GM19324 (cell line): ENCODE results near the gene UBAP2L.

Source experiments
- ATAC-seq: cut with Tn5 transposase; IDR thresholded peaks from one replicate; pipeline ENCODE4 v1.9.1; 2021; ENCODE audit warnings: mild to moderate bottlenecking, moderate library complexity; ENCODE audit not compliant: unreplicated experiment, low FRiP score

Gene UBAP2L, protein sequence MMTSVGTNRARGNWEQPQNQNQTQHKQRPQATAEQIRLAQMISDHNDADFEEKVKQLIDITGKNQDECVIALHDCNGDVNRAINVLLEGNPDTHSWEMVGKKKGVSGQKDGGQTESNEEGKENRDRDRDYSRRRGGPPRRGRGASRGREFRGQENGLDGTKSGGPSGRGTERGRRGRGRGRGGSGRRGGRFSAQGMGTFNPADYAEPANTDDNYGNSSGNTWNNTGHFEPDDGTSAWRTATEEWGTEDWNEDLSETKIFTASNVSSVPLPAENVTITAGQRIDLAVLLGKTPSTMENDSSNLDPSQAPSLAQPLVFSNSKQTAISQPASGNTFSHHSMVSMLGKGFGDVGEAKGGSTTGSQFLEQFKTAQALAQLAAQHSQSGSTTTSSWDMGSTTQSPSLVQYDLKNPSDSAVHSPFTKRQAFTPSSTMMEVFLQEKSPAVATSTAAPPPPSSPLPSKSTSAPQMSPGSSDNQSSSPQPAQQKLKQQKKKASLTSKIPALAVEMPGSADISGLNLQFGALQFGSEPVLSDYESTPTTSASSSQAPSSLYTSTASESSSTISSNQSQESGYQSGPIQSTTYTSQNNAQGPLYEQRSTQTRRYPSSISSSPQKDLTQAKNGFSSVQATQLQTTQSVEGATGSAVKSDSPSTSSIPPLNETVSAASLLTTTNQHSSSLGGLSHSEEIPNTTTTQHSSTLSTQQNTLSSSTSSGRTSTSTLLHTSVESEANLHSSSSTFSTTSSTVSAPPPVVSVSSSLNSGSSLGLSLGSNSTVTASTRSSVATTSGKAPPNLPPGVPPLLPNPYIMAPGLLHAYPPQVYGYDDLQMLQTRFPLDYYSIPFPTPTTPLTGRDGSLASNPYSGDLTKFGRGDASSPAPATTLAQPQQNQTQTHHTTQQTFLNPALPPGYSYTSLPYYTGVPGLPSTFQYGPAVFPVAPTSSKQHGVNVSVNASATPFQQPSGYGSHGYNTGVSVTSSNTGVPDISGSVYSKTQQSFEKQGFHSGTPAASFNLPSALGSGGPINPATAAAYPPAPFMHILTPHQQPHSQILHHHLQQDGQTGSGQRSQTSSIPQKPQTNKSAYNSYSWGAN

DNA sequence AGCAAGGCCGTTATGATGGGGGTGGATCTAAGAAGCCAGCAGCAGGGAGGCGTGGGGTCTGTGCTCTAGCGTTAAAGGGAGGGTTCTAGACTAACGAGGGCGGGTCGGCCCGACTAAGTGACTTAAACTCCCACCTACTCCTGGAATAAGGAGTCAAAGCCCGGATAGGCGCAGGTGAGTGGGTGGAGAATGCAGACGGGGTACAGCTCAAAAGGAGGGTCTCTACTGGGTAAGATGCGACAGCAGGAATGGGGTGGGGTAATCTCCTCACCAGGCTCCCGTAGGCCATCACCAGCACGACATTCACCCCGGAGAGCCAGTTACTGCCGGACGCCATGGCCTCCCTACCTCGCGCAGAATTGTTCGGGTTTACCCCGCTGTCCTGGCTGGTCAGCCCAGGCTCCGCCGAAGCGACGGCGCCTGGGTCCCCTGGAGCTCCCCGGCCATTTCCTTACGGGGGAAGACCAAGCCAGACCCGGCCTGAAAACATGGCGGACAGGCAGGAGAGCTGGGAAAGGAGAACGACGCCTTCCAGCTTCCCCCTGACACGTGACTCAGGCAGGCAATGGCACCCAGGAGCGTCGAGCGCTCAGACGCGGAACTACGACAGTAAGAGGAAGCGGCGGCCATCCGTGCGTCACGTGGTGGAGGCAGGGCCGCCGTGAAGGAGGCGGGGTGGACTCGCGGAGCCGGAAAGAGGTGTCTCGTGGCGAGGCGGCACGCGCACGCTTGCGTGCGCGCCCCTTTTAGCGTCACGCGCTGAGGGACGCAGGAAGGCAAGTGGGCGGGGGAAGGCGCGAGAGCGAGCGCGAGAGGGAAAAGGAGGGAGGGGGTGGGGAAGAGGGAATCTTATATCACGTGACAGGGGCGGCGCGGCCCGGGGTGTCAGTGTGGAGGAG, at the start of gene UBAP2L:
UBAP2L (plus strand) TSS at position 885 of the 899 bp plus-strand sequence. CDS start 4,169 bp downstream, outside the sequence.
- ATAC-seq = peak; percentile 96

DNA sequence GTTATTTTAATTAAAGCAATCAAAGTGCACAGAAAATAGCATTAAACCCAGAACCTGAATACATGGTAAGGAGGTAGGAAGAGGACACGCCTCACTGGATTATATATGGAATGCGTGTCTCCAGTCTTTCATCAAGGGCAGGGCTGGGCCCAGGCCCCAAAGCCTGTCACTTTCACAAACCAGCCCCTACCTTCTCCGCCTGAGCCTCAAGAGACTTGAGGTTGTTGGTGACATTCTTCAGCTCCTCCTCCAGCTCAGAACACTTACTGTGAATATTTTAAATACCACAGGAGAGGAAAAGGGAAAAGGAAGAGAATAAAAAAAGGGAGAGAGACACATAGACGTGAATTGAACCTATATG, 49.6 kb upstream of the UBAP2L start:
- ATAC-seq = no peak

DNA sequence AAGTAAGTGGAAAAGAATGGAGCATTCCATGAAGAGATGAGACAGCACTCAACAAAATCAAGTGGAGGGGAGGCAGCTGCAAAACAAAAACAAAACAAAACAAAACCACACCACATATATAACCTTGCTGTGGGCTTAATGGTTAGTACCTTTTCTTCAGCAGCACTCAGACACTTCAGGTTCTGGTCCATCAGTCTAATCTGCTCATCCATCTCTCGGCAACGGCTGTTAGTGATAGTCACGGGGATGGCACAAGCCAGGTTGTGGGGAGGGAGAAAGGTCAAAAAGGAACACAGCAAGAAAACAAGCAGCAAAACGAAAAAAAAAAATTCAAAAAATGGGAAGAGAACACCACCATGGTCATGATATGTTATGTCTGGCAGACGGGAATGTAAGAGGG, 48.9 kb upstream of the UBAP2L start:
- no peak for ATAC-seq

DNA sequence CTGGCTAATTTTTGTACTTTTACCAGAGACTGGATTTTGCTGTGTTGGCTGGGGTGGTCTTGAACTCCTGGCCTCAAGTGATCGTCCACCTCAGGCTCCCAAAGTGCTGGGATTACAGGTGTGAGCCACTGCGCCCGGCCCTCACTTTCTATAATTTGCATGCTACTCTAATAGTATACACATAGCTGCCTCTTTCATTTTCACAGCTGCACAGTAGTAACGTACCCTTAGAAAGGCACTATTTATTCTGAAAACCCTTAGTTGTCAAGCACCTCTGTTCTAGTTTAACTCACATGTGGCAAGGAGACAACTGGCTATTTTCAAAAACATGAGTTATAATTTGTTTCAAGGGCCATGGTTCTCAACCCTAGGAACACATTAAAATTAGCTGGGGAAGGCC, 46.1 kb upstream of the UBAP2L start:
- peak; percentile 67 for ATAC-seq

DNA sequence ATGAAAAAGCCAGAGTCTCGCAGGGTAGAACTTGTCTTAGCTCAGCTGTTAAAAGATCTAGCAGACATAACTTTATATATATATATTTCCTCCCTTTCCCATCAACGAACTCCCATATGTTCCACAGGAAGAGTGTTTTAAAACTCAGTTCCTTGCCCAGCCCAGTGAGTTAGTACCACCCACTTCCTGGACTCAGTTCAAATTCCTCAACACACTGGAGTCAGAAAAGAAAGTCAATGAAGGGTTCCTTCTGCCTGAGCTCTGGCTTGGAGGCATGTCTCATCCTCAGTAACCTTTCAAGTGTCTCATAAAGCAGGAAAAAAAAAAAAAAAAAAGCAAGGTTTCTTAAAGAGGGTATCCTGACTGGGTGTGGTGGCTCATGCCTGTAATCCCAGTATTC, 44.4 kb upstream of the UBAP2L start:
- no peak for ATAC-seq

DNA sequence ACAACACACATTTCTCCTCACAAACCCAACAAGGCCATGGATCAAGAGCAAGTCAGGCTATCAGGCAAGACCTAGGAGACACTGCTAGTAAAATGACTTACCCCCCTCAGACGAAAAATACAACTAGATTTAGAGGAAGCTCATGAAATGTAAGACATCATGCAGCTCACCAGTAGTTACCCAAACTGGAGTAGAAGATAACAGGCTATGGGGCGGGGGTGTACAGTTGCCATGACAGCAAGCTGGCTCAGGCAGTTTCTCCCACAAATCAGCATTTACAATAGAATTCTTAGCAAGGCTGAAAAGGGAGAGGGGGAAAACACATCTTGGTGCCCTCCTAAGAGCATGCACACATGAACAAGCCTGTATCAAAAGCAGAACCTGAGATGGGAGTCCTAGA, 42.7 kb upstream of the UBAP2L start:
- ATAC-seq = no peak

DNA sequence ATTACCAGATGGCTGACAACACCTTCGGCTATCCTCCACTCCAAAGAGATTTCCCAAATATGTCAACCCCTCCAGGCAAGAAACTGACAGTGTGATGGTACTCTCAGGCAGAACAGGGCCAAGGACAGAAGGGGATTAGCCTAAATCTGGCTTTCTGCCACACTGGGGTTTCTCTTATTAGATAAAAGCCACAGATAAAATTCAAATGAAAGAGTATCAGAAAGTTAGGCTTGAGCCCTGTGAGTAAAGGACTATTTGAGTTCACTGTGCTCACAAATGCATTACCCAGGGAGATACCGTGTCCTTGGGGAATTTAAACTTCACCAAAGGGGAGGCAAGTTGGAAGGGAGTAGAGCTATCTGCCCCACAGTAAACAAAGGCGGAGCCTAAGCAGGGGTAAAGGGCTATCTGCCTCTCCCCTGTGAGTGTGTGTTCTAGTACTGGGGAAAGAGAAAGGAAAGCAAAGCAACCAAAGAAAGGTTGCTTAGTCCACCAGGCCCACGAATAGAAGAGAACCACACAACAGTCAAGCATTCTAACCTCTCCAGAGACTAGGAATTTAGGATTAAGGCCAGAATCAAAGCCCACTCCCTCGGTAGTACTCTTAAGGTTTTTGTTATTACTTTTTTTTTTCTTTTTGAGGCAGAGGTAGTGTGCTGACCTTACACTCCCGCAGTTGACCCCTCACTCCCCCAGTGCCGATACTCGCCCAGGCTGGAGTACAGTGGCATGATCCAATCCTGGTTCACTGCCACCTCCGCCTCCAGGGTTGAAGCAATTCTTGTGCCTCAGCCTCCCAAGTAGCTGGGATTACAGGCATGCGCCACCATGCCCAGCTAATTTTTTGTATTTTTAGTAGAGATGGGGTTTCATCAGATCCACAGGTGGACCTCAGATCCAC, 41.6 kb upstream of the UBAP2L start:
- ATAC-seq = no peak

DNA sequence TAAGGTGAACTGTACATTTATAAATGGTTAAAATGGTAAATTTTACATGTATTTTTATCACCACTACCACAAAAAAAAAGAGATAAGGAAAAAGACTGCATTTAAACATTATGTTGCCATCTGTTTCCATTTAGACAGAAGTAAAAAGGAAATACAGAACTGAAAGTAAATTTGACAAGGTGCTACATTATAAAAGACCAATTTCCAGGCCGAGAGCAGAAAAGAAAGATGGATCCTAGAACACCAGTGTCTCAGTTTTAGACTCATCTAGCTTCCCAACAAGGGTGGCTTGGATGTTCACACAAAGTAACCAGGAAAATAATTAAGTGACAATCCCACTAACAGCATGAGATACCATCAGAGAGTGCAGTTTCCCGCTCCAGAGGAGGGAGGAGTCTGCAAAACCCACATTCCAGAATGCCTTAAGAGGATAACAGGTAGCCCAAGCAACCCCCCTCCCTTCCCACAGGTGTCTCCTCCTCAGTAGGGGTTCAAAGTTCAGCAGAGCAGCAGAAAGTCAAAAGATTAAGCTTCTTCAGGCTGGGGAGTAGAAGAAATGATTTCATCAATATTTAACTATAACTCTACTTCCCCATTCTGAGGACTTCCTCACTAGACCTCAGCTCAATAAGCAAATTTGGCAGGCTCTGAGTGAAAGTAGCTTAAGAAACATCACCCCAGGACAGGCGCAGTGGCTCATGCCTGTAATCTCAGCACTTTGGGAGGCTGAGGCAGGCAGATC, 40.6 kb upstream of the UBAP2L start:
- no peak for ATAC-seq

DNA sequence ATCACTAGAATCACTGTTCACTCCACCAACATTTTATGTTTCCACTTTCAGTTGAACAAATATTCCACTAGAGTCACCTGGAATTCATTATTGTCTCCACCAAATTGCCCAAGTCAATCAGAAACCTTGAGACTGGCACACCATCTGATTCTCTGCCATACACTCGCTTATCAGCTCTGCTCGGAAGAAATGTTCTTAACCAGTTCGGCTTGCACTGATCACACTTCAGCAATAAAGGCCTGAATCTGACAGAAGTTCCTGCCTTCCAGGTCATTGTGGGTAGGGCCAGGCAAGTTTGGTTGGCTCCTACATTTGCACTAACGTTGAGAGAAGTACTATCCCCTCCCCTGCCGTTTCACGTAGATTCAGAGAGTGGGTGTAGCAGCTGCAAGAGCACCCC, 38.8 kb upstream of the UBAP2L start:
- ATAC-seq = no peak

DNA sequence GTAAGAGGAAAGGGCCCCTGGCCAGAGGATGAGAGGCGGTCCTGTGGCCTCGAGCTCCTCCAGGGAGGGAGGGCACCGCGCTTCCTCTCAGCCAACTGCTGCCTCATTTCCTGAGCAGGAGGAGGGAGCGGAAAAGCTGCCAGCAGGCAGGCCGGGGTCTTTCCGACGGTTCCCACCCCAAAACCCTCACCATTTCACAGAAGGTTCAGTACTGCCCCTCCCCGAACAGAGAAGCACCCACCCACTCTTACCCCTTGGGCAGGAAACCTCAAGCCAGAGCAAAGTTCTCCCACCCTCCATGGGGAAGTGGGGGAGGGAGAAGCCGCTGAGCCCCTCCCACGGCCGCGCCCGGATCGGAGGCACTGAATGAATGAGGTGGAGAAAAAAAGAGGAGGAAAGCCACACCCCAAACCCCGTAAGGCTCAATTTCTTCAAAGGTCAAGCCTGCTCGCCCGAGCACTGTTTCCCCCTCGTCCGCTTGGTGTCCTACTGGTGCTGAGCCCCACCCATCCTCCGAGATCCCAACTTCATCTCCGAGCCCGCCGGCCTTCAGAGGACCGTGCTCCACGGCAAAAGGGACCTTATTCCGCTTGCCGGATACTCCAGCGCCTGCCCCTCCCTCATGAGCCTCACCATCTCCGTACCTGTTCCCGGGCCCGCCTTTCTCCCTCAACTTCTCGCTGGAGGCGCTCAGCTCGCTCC, 38.3 kb upstream of the UBAP2L start:
- peak; percentile 53 for ATAC-seq

DNA sequence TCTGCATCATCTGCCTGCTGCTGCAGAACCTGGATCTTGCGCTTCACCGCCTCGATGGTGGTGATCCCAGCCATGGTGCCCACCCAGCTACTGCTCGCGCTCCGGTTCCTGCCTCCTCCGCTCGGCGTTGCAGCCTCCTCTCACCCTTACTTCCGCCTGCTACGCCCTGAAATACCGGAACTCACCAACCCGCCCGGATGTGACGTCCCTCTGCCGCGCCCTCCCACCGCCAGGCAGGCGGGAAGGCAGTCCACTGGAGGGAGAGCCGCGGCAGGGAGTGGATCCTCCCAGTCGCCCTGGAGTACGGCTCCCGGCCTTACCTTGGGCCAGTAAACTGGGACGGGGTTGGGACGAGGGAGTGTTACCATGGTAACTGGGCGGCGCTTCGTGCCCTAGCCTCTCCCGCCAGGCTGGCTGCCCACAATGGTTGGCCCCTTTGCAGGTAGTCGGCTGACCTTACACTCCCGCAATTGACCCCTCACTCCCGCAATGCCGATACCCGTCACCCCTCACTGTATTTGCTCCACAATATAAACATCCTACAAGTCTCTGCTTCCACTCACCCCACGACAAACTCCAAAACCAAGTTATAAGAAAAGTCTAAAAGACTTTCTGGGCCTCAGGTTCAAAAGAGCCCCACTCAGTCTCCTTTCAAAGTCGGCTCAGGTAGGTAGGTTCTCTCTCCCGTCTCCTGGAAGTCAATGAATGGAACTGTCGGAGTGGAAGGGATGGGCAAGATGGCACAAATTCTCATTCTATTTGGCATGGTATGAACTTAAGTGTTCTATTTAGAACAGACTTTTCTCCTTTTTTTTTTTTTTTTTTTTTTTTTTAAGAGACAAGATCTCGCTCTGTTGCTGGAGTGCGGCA, 37.5 kb upstream of the UBAP2L start:
- peak; percentile 74 for ATAC-seq

DNA sequence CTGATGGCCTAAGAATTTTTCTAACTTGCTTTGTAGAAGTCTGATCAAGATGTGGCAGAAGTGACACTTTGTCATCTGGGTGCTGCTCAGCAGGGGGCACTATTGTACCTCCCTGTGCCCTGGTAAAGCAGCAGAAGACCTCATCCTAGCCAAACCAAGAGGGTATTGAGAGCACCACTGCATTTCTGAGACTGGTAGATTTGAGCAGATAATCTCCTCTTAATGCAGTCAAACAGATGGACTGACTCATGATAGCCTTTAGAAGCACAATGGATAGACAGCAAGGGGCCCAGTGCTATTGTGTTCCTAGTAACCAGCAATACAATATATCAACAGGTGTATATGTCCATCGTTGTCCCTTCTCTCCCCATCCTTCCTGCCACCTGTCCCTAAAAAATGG, 34.6 kb upstream of the UBAP2L start:
- ATAC-seq = no peak

DNA sequence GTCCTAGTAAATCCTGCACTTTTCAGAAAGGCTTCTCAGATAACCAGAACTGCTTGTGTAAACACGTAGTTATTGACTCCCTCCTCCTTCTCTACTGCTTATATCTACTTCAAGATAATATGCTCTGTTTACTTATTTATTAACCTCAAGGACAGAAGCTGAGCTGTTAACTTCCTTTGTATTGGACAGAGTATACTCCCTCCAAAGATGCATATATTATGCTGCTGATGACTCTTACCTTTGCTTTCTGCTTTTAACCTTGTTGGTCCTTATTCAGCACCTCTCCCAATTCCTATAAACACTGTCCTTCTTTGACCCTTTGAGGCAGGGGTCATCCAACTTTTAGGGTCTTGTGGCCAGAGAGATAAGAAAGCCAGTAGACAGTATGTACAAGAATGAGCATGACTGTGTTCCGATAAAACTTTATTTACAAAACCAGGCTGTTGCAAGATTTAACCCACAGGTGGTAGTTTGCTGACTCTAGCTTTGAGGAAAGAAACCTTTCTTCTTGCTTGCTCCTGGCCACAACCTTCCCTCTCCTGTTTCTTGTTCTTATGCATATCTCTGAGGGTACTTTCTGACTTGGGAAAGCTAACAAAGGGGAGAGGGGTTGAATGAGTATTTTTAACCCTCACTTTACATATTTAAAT, 33.8 kb upstream of the UBAP2L start:
- ATAC-seq = no peak

DNA sequence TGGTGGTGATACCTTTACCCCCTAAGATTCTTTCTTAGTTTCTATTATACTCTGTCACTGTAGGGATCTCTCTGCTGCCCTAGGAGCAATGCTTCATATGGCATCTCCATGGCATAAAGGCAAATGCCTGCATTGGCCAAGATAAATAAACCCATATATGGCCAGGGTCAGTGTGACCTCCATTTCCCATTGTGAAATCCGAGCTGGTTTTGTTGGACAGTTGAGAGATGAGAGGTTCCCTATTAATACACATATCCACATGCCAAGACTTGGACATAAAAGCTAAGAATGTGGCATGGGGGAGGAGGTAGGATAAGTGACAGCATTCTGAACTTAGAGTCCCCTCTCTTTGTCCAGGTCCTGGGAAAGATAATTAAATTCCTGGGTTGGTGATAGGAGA, 30.2 kb upstream of the UBAP2L start:
- no peak for ATAC-seq

DNA sequence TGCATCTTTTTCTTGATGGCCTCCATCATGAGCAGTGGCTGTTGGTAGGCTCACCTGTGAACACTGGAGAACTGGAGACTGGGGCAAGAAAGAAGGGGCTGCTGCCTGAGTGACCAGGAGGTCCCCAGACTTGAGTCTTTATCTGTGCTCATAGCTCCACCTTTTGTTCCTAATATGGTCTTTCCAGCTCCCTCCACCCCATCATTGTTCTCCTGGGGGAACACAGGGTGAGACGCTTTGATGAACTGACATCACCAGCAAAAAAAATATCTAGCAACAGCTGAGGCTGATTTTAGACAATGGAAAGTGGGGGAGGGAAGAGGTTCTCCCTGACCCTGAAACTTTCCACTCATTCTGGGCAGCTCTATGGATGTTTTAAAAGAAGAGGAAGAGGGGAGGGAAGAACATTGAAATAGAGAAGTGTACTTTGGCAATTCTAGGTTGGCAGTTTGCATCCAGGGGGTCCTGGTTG, 28.7 kb upstream of the UBAP2L start, which contains the start of gene TPM3:
TPM3 (minus strand) TSS at position 111 of the 472 bp plus-strand sequence; CDS start at position 29, 82 bp downstream.
- no peak for ATAC-seq

DNA sequence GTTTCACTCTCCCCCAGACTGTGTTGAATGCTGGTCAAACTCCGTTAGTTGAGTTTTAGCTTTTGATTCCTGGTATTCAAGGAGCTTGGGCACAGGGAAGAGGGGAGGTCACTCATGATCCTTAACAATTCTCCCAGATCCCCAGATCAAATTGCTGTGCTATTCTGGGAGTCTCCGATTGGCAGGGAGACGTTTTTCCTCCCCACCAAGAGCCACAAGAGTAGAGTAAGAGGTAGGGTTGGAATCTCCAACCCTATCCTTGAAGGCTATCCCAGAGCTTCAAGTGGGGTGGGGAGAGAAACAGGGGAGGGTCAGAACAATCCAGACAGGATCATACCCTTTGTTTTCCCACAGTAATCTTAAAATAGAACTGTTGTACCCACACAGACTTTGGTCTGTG, 28.3 kb upstream of the UBAP2L start:
- no peak for ATAC-seq
